GM21528 (cell line): Measurements from ENCODE around the gene TRIM41.
A peak's percentile ranks its signal among the peaks of the same experiment; 100 is the strongest.

Experiments
- ATAC-seq: cut with Tn5 transposase; IDR thresholded peaks from one replicate; pipeline ENCODE4 v1.9.1; 2021; ENCODE audit warnings: mild to moderate bottlenecking, moderate library complexity; ENCODE audit not compliant: unreplicated experiment, low FRiP score

TRIM41 gene

DNA sequence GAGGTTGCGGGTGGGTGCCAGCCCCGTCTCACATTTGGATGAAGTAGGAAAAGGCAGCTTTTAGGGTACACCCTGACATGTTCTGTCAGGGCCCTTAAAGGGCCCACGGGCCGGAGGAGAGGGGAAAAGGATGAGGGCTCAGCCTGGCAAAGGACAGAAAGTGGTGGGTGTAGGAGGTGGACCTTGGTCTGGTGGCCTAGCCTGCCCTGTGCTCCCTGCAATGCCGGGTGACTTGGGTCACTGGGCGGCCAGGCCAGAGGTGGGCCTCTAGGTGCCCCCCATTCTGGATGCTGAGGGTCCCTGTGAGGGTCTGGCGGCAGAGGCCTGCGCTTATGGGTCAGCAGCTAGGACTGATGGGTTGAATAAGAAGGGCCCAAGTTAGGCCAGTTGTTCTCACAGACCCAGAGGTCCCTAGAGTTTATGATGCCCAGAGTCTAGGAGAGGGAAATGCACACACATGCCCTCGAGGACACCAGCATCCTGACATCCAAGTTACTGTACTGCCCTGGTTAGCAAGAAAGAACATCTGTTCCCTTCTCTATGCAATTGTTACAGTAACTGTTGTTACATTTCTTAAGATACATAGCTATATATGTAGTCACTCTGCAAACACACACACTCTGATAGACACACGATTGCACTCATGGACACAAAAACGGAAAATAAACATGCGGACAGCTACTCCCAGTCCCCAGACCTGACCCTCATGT is 30.6 kb upstream of the TRIM41 start:
- ATAC-seq: no peak

- ATAC-seq: no peak
These were observed 29.4 kb upstream of the TRIM41 start for GRCh38 chr5:181193656-181194055.

DNA sequence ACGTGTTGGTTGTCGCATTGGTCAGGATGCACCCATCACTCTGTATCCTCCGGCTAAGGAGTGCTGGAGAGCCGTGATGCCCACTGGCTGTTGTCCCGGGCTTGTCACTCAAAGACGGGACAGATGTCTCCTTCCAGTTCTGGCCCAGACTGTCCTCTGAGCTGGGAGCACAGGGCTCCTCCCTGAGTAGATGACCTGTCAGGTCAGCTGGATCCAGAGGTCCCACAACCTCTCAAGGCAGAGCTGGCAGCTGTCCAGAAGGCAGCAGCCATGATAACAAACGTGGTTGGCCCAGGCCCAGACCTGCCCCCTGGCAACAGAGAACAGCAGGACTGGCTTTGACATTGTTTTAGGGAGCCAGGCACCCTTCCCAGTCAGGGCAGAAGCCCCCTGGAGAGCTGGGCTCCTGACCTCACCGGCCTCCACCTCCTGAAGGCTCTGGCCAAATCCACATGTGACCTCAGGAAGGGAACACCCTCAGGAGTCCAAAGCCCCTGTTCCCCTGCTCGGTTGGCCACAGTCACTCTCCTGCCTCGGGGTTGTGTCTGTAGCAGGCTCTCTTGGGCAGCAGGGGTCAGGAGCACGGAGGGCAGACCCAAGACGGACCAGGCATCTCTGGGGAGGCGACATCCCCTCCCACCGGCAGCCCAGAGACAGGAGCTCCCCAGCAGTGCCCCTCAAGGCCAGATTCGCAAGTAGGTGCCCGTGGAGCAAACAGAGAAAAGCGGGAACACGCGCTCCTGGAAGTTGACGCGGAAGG is 28.4 kb upstream of the TRIM41 start:
- ATAC-seq: no peak

GRCh38 chr5:181195249-181195761 is 27.8 kb upstream of the TRIM41 start:
- no peak for ATAC-seq

DNA sequence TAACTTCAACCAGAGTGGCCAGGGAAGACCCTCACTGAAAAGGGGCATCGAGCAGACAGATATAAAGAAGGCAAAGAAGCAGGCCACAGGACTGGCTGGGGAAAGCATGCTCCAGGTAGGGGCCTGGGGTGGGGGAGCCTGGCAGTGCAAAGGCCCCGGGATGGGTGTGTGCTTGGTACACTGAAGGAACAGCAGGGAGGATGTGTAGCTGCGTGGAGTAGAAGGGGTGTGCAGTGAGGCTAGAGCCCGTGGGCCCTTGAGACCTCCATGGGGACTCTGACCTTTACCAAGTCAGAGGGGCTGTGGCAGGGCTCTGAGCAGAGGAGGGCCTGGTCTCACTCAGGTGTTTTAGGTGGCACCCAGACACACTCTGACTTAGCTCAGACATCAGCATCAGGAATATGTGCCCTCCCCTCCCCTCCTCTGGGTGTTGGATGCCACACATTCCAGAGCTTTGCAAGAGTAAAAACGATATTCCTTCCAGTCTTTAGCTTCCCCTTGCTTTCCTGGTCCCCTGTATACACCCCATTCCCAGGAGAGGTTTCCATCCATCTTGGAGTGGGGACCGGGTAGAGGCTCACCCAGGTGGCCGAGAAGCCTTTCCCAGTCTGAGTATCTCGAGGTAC is 25.6 kb upstream of the TRIM41 start:
- no peak for ATAC-seq

GRCh38 chr5:181198106-181198685 is 24.9 kb upstream of the TRIM41 start:
- no peak for ATAC-seq

DNA sequence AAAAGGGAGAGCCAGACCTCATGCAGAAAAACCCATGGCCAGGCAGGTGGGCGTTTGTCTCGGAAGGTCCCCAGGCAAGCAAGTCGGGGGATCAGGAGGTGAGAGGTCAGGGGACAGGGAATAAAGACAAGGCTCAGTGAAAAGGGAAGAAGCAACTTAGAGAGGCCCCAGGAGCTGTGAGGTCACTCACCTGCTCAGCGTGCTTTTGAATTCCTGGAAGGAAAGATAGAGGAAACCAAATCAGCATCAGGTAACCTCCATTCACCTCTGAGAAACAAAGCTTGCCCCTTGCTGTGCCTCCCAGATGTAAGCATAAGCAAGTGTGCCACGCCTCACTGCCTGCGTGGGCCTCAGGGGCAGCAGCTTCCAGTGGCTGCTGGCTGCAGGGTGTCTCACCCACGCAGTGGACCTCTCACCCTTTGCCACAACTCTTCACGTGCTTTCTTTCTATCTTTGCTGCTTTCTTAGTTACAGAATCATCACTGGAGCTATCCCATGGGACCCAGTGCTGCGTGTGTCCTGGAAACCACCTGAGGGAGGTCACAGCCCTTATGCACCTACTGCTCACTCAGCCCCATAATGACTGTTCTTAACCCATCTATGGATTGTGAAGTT is 24.1 kb upstream of the TRIM41 start:
- ATAC-seq: peak; percentile 40

- ATAC-seq: no peak
These were observed 23.0 kb upstream of the TRIM41 start for GRCh38 chr5:181199881-181200638.

DNA sequence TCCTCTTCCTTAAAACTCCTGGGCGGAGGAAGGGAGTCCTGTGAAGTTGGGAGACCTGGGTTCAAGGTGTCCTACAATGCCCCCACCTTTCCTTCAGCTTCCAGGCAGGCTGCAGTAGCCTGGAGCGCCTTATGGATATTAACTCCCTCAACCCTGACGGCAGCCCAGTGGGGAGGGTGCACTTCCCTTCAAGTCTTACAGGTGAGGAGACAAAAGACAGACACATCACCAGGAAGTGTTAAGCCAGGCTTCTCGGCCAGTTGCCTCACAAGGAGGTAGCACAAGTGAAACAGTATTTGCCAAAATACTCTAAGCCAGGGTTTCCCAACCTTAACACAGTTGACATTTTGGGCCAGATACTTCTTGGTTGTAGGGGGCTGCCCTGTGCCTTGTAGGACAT is 22.3 kb upstream of the TRIM41 start:
- ATAC-seq: no peak

- ATAC-seq: no peak
These were observed 19.9 kb upstream of the TRIM41 start for GRCh38 chr5:181203093-181203711.

GRCh38 chr5:181203777-181204112 is 19.3 kb upstream of the TRIM41 start:
- no peak for ATAC-seq

GRCh38 chr5:181204113-181204825 is 18.8 kb upstream of the TRIM41 start:
- ATAC-seq: no peak

GRCh38 chr5:181204826-181205760 is 18.0 kb upstream of the TRIM41 start, which contains the start of gene TRIM7:
Gene TRIM7, minus strand, starts transcription at chr5:181205196. Its CDS starts 86 bp downstream, at chr5:181205110.
- no peak for ATAC-seq

GRCh38 chr5:181205761-181206649 is 17.1 kb upstream of the TRIM41 start:
- no peak for ATAC-seq

DNA sequence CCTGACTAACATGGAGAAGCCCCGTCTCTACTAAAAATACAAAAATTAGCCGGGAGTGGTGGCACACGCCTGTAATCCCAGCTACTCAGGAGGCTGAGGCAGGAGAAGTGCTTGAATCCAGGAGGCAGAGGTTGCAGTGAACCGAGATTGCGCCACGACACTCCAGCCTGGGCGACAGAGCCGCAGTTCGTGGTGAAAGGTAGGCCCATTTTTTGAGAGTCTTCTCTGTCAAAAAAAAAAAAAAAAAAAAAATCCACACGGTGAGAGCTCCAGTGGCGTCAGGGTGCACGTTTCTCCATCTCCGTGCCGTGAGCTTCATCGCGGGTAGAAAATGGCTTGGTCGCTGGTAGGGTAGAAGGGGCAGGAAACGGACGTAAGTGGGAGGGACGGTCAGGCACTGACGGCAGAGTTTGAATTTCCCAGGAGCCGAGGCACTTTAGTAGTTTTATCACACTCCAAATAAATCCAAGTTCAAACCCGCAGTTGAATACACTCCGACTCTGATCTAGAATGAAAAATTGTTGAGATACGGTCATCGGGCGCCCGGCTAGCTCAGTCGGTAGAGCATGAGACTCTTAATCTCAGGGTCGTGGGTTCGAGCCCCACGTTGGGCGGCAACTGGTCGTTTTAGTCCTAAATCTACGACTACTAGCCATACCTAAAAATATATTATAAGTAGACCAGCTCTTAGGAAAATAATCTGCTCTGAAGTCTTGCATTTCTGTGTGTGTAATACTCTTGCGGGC is 15.7 kb upstream of the TRIM41 start:
- peak; percentile 47 for ATAC-seq

- ATAC-seq: no peak
These were observed 15.2 kb upstream of the TRIM41 start for GRCh38 chr5:181207960-181208253.
